Activated CD4-positive, alpha-beta T cell treated with anti-CD3 and anti-CD28 coated beads, Interleukin-2, Interleukin-4, amounts not matched to agents 100 ng/mL and 50 ng/mL, durations not matched to agents 16 hours and 8 hours (primary cell): ENCODE measurements around the gene TTC24.
"Not testable (repeated sequence)": the region's sequence is repeated elsewhere in the genome, so short reads cannot be mapped to it uniquely, and the experiment has no call there.

Experiments used
- DNase-seq: peaks from one replicate; pipeline ENCODE4 v3.0.0-alpha.2; 2020; ENCODE audit warnings: low spot score

Gene TTC24

GRCh38 chr1:156608981-156609380 lies 29.5 kb downstream of the TTC24 start:
- DNase-seq: peak; percentile 64

- DNase-seq: not testable (repeated sequence)
Measured at GRCh38 chr1:156610072-156610471, 30.5 kb downstream of the TTC24 start.

- no peak for DNase-seq
Measured at GRCh38 chr1:156612666-156613065, 33.1 kb downstream of the TTC24 start.

GRCh38 chr1:156615946-156616345 lies 36.4 kb downstream of the TTC24 start:
- no peak for DNase-seq

- DNase-seq: no peak
Measured at GRCh38 chr1:156616463-156616862, 36.9 kb downstream of the TTC24 start.

GRCh38 chr1:156618853-156619581 lies 39.5 kb downstream of the TTC24 start, which contains the start of gene HAPLN2:
HAPLN2 (plus strand) TSS chr1:156619415; CDS start chr1:156623491, 4,076 bp downstream.
- DNase-seq: no peak

- DNase-seq: no peak
Measured at GRCh38 chr1:156619582-156619955, 40.0 kb downstream of the TTC24 start.

- no peak for DNase-seq
Measured at GRCh38 chr1:156622581-156623297, 43.2 kb downstream of the TTC24 start.

GRCh38 chr1:156623946-156624813 lies 44.7 kb downstream of the TTC24 start:
- no peak for DNase-seq

- DNase-seq: no peak
Measured at GRCh38 chr1:156624814-156625435, 45.4 kb downstream of the TTC24 start.

GRCh38 chr1:156625436-156626078 lies 46.0 kb downstream of the TTC24 start:
- peak; percentile 38 for DNase-seq

- no peak for DNase-seq
Measured at GRCh38 chr1:156626079-156626438, 46.5 kb downstream of the TTC24 start.

GRCh38 chr1:156627313-156627880 lies 47.9 kb downstream of the TTC24 start:
- DNase-seq: peak; percentile 32

GRCh38 chr1:156629823-156630449 lies 50.4 kb downstream of the TTC24 start:
- DNase-seq: no peak

GRCh38 chr1:156631152-156631551 lies 51.6 kb downstream of the TTC24 start:
- not testable (repeated sequence) for DNase-seq

GRCh38 chr1:156632355-156632754 lies 52.8 kb downstream of the TTC24 start:
- DNase-seq: no peak
